OCI-LY1 (cell line): ENCODE measurements around the gene CTNNA3.

Source experiments
- CTCF ChIP-seq: fragments of 200-600 bp; sonication (generic), shearing (Covaris generic); IDR thresholded peaks from 2 replicates; pipeline ENCODE4 v1.5.1; 2017; ENCODE audit warnings: mild to moderate bottlenecking, antibody characterized with exemption, low read length, moderate library complexity, mixed read lengths
- EZH2 ChIP-seq: fragments of 200-600 bp; sonication (generic), shearing (Covaris generic); IDR thresholded peaks from 2 replicates; pipeline ENCODE4 v1.8.0; 2017; ENCODE audit warnings: borderline replicate concordance, mixed run types, mild to moderate bottlenecking, antibody characterized with exemption, low read length, moderate library complexity, mixed read lengths

DNA sequence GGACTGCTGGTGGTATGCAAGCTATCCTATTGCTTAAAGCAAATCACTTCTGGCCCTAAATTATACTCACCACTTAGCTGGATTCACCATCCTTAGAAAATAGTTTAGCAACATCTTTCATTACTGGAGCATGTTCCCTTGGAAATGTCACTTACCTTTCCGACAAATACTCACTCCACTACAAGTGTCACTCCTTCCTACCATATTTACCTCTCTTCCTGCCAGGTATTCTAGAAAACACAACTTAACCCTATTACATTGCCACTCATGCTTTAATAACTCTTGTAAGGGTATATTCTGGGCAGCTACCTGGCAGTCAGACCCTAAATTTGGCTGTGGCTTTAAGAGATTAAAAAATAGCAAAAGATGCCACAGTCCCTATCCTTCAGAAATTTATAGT is 37.5 kb upstream of the CTNNA3 start:
- no peak for TF ChIP-seq EZH2
- TF ChIP-seq CTCF, result no peak
